H1 (cell line): ENCODE results near the gene DNAJB11. TPM values are rescaled to one million over a fixed set of nuclear protein-coding genes. Genes with fewer than 3 reads are reported as not detected.

Experiments
- CREB1 ChIP-seq: IDR thresholded peaks from 2 replicates; pipeline ENCODE4 v1.6.1; 2012; ENCODE audit warnings: inconsistent platforms
- JUN ChIP-seq: IDR thresholded peaks from 2 replicates; pipeline ENCODE4 v1.6.1; 2011; ENCODE audit warnings: low read depth, mild to moderate bottlenecking, improper control_type of control experiment, low read length
- SUZ12 ChIP-seq: fragments of 200-600 bp; sonication (generic); IDR thresholded peaks from 2 replicates; pipeline ENCODE4 v1.6.1; 2012; ENCODE audit warnings: mild to moderate bottlenecking, inconsistent platforms, low read length, moderate library complexity, mixed read lengths
- polyA plus RNA-seq, 7 experiments: library from polyadenylated mRNA; depleted of rRNA in 3 of 7; stranded (reverse) in 5 of 7; unstranded in 2 of 7; fragments of >200 nt in 5 of 7; fragments of 200-250 nt in 2 of 7; gene quantifications; 1 replicate in 5 of 7; 2 replicates in 1 of 7; 4 replicates in 1 of 7; pipeline versions ENCODE4 v1.2.1 to v1.2.3, GENCODE V29; 2011 to 2013; ENCODE audit warnings: missing spikeins in 2 of 7, mixed read lengths in 2 of 7
- total RNA-seq: library from RNA; stranded (reverse); fragmentation: NEBNext Ultra II Directional; extraction: Animal tissue kit (Norgen Biotek cat#: 25700); gene quantifications from 2 replicates; pipeline ENCODE4 v1.2.1, GENCODE V29; 2021
- TF ChIP-seq, protein P1 (sequence below): IDR thresholded peaks from 2 replicates; pipeline ENCODE4 v1.6.1; 2012; ENCODE audit warnings: inconsistent platforms

The DNAJB11 gene
- total and polyA plus RNA-seq, 2 of the 8 experiments (the other 6 are each of a cell fraction or from before 2014, with no cell fraction given) = 14.6 to 63.9 TPM

DNA sequence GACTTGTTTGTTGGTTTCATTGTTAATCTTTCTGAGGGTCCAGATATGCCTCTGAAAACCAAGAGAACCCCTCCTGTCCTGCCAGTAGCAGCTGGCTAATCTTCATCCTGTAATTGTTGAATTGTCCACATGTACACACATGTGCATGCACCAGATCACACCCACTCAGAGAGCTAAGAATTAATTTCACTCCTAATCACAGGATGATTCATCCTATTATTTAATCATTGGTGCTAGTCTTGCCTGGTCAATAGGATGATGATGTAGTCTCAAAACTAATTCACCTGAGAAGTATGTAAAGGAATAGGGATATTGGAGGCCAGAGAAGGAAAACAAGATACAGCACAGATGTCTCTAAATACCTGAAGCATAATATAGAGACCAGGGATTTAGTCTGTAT is 34.6 kb downstream of the DNAJB11 start (continued):
- TF ChIP-seq, protein P1, sequence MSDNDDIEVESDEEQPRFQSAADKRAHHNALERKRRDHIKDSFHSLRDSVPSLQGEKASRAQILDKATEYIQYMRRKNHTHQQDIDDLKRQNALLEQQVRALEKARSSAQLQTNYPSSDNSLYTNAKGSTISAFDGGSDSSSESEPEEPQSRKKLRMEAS = no peak
- no peak for TF ChIP-seq JUN
- no peak for TF ChIP-seq SUZ12
- no peak for TF ChIP-seq CREB1
- TF ChIP-seq, all 59 proteins: peak for 0
